Upper lobe of left lung (tissue), 4 donors: ENCODE data around the gene TMEM108.

ENCODE experiments used
- EP300 ChIP-seq, 4 donors: sonication (generic); formaldehyde crosslinking; IDR thresholded peaks; one replicate each; pipeline ENCODE4 v1.5.1; 2017; ENCODE audit warnings: antibody characterized with exemption in 4 of 4, control low read depth in 2 of 4
- POLR2A ChIP-seq, 4 donors: fragments of 450-650 bp; IDR thresholded peaks; one replicate each; pipeline ENCODE4 v1.5.1; 2016 to 2017; ENCODE audit warnings: antibody characterized with exemption in 4 of 4, mild to moderate bottlenecking in 2 of 4
- POLR2AphosphoS5 ChIP-seq, 2 donors: sonication (generic); formaldehyde crosslinking; IDR thresholded peaks; one replicate each; pipeline ENCODE4 v1.5.1; 2017; ENCODE audit warnings: antibody characterized with exemption in 2 of 2
- TF ChIP-seq, protein P1 (sequence below), 6 experiments: fragments of 450-650 bp in 4 of 6; fragments of 200-600 bp in 2 of 6; sonication (generic) in 2 of 6; IDR thresholded peaks; one replicate each; pipeline ENCODE4 v1.5.1; 2016 to 2019; ENCODE audit warnings: antibody characterized with exemption in 6 of 6

DNA sequence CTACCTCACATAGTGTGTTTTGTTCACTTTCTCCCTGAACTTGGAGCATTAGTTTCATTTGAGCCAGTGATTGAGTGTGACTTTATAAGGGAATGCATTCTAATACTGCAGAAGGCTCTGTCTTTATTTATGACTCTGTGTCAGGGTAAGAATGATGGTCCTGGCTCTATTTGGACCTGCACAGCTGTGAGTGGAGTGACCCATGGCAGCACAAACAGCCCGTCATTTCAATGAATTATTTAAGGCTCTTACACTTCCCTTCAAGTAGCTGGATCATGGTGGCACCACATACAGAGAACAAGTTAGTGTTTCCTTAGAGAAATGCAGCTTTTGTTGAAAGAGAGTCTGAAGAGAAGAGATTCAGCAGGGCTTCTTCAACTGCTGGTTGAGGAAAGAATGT, 16.4 kb downstream of the TMEM108 start:
- TF ChIP-seq POLR2A (IDR thresholded peaks at IDR 0.05) (no peak), POLR2AphosphoS5 (IDR thresholded peaks at IDR 0.05) (no peak), EP300 (IDR thresholded peaks at IDR 0.05) (no peak)
- TF ChIP-seq, protein P1, sequence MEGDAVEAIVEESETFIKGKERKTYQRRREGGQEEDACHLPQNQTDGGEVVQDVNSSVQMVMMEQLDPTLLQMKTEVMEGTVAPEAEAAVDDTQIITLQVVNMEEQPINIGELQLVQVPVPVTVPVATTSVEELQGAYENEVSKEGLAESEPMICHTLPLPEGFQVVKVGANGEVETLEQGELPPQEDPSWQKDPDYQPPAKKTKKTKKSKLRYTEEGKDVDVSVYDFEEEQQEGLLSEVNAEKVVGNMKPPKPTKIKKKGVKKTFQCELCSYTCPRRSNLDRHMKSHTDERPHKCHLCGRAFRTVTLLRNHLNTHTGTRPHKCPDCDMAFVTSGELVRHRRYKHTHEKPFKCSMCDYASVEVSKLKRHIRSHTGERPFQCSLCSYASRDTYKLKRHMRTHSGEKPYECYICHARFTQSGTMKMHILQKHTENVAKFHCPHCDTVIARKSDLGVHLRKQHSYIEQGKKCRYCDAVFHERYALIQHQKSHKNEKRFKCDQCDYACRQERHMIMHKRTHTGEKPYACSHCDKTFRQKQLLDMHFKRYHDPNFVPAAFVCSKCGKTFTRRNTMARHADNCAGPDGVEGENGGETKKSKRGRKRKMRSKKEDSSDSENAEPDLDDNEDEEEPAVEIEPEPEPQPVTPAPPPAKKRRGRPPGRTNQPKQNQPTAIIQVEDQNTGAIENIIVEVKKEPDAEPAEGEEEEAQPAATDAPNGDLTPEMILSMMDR (IDR thresholded peaks at IDR 0.05), result no peak
